ENCODE data around the gene MGAT4B. TPM values are rescaled to one million over a fixed set of nuclear protein-coding genes. Genes with fewer than 3 reads are reported as not detected.

The MGAT4B gene
- 89.7 TPM for total RNA-seq

DNA sequence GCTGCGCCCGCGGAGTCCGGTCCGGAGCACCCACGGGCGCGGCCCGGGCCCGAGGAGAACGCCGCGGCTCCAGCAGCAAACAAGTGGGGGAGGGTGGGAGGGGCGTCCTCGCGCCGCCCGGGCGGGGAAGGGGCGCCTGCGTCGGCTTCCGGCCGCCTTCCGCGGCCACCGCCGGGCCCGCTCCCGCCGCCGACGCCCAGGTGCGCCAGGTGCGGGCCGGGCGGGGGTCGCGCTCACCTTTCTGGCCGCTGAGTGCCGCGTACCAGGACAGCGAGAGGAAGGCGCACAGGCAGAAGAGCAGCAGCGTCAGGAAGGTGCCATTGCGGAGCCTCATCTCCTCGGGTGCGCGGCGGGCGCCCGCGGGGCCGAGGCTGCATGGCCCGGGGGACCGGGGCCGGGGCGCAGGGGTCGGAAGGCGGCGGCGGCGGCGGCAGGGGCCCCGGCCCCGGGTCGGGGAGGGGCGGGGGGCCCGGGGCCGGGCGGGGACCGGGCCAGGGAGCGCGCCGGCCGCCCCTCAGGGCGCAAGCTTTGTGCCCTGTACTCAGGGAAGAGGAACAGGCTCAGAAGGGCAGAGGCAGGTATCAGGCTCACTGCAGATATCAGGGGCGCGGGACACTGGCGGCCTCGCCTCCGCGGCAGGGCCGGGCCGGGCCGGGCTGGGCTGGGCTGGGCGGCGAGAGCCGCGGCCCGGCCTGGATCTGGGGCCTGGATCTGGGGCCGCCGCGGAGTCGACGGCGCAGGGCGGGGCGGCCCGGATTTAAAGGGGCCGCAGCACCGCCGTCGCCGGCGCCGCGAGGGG is at the start of gene MGAT4B:
MGAT4B (minus strand) TSS at position 617 of the 799 bp plus-strand sequence; CDS start at position 334, 283 bp downstream.

GRCh38 chr5:179820483-179821297 is 14.0 kb upstream of the MGAT4B start, which contains the start of gene SQSTM1:
Gene SQSTM1 (plus strand): TSS chr5:179820905. CDS start chr5:179820937, 32 bp downstream.

DNA sequence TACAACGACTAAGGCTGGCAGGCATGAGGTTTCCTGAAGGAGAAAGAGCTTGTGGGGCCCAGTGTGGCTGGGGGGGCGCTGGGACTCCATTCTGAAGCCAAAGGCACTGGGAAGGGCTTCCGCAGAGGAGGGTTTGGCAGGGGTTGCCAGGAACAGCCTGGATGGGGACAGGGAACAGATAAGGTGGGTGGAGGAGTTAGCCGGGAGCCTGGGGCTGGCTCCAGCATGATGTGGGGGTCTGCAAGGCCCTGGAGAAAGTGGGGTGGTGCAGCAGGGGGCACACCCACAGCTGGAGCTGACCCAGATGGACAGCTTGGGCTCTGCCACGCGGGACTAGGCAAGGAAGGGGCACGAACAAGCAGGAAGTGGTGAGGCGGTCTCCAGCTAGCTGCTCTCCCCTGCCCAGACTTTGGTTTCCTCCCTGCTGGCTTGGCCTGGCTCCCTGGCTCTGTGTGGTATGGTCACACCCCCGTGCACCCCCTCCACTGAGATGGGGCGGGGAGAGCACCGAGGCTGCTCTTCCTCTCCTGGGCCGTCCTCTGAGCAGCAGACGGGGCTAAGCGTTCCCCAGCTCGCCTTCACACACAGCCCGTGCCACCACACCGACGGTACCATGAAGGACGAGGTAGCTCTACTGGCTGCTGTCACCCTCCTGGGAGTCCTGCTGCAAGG is 13.1 kb downstream of the MGAT4B start, which contains the start of gene LTC4S:
LTC4S (plus strand) TSS at position 519 of the 672 bp plus-strand sequence; CDS start at position 614, 95 bp downstream.

Small RNAs within 50 kb of the gene (small RNA-seq; reads per million reads assigned to genes)
- gene MIR1229: not detected
- not detected for gene RF00019

Other genes starting within 250 kb of the MGAT4B start
- 668 TPM for gene HNRNPH1, start 183.2 kb downstream of the MGAT4B start, total RNA-seq
- gene CBY3, start 125.8 kb downstream of the MGAT4B start, total RNA-seq: 0.46 TPM
- 474 TPM for gene CANX, start 107.9 kb downstream of the MGAT4B start, total RNA-seq
- 9.9 TPM for gene MAML1, start 74.0 kb downstream of the MGAT4B start, total RNA-seq
- gene LTC4S, start 12.9 kb downstream of the MGAT4B start, total RNA-seq: 2.1 TPM
- gene SQSTM1, start 14.0 kb upstream of the MGAT4B start, total RNA-seq: 63.9 TPM
- 29.3 TPM for gene MRNIP, start 52.0 kb upstream of the MGAT4B start, total RNA-seq
- gene TBC1D9B, start 101.0 kb upstream of the MGAT4B start, total RNA-seq: 52.6 TPM

All from diencephalon (tissue), 1 donor.